ENCODE measurements around the gene OR5D18.

OR5D18 gene

GRCh38 chr11:55819330-55819729 lies at the start of gene OR5D18:
TSS of gene OR5D18 (plus strand) at chr11:55819630. CDS start at chr11:55819630, 0 bp downstream.
- no peak within 1 kb of the TSS for H3K4me3 ChIP-seq (ENCODE audit: low read length)
- DNase-seq (ENCODE audit: low read depth), result no peak
- no peak for TF ChIP-seq CTCF (IDR thresholded peaks at IDR 0.05; ENCODE audit: insufficient read depth, low read depth, low read length, missing control alignments)

- no peak within 1 kb of the TSS for H3K4me3 ChIP-seq (ENCODE audit: low read length)
- TF ChIP-seq CTCF (IDR thresholded peaks at IDR 0.05; ENCODE audit: insufficient read depth, low read depth, low read length, missing control alignments), result no peak
Observed at GRCh38 chr11:55773138-55773537, 46.3 kb upstream of the OR5D18 start, which contains the start of gene OR5D13. TSS of gene OR5D13 (plus strand) at chr11:55773438. CDS start at chr11:55773438, 0 bp downstream.

DNA sequence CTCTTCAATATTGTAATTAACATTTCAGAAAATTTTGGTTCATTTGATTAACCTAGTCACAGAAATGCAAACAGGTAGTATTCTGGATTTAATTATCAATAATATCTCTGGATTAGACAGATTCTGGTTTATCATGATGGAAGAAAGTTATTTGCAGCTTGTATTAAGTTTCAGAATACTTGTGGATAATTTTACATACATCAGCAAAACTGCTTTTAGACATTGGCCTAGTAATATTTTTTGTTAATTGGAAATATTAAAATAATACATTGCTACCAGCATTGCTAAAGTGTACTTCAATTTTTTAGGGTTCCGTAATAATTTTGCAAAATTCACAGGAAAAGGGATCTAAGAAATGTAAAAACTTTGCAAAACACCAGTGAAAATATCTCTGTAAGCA lies 27.8 kb upstream of the OR5D18 start:
- TF ChIP-seq CTCF (IDR thresholded peaks at IDR 0.05; ENCODE audit: insufficient read depth, low read depth, low read length, missing control alignments), result no peak
- DNase-seq (ENCODE audit: low read depth), result no peak

More at GRCh38 chr11:55773138-55773537, 46.3 kb upstream of the OR5D18 start, which contains the start of gene OR5D13:
- no peak for DNase-seq (ENCODE audit: low read depth)

GRCh38 chr11:55793321-55793720 lies 26.1 kb upstream of the OR5D18 start:
- TF ChIP-seq CTCF (IDR thresholded peaks at IDR 0.05; ENCODE audit: insufficient read depth, low read depth, low read length, missing control alignments), result no peak
- H3K4me3 ChIP-seq (ENCODE audit: low read length), result no peak overlapping the region
- DNase-seq (ENCODE audit: low read depth), result no peak

More for the DNA sequence above, 27.8 kb upstream of the OR5D18 start:
- no peak overlapping the region for H3K4me3 ChIP-seq (ENCODE audit: low read length)

GRCh38 chr11:55795256-55795655 lies 24.2 kb upstream of the OR5D18 start, which contains the start of gene OR5D14:
TSS of gene OR5D14 (plus strand) at chr11:55795556. CDS start at chr11:55795556, 0 bp downstream.
- no peak for TF ChIP-seq CTCF (IDR thresholded peaks at IDR 0.05; ENCODE audit: insufficient read depth, low read depth, low read length, missing control alignments)
- no peak for DNase-seq (ENCODE audit: low read depth)
- H3K4me3 ChIP-seq (ENCODE audit: low read length), result no peak within 1 kb of the TSS

GRCh38 chr11:55806248-55806647 lies 13.2 kb upstream of the OR5D18 start:
- DNase-seq (ENCODE audit: low read depth), result no peak
- no peak overlapping the region for H3K4me3 ChIP-seq (ENCODE audit: low read length)
- TF ChIP-seq CTCF (IDR thresholded peaks at IDR 0.05; ENCODE audit: insufficient read depth, low read depth, low read length, missing control alignments), result no peak

DNA sequence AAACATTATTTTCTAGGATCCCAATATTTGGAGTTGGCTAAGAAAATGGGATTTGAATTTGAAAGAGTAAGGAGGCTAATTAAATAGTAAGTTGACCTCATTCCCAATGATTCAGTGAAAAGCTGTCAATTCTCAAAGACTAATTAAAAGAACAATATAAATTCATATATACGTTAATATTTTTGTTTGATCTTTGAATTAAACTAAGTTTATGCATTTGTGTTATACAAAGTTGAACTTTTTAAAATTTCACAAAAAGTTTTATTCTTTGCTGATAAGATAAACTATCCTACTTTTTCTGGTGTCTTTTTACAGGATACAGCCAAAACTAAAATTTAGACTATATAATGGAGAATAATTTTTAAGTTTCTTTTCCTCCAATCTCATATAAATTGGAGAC lies 8.4 kb upstream of the OR5D18 start, which contains the start of gene OR5L1:
TSS of gene OR5L1 (plus strand) at position 301 of the 400 bp plus-strand sequence. CDS start 100 bp downstream, outside the sequence.
- no peak for DNase-seq (ENCODE audit: low read depth)
- H3K4me3 ChIP-seq (ENCODE audit: low read length), result no peak within 1 kb of the TSS
- no peak for TF ChIP-seq CTCF (IDR thresholded peaks at IDR 0.05; ENCODE audit: insufficient read depth, low read depth, low read length, missing control alignments)
